H9 (cell line): Measurements from ENCODE around the gene ZMYND11. TPM values are rescaled to one million over a fixed set of nuclear protein-coding genes. Genes with fewer than 3 reads are reported as not detected.

Experiments
- DNase-seq: peaks from one replicate; pipeline ENCODE4 v3.0.0-alpha.2; 2017
- H2AFZ ChIP-seq: one replicate; pipeline ENCODE4 v1.6.1; 2013; ENCODE audit warnings: mild to moderate bottlenecking, low read length, control low read depth, moderate library complexity
- H2AK5ac ChIP-seq: 2 replicates; pipeline ENCODE4 v1.6.1; 2013; ENCODE audit warnings: low read length, control low read depth, mixed read lengths; ENCODE audit not compliant: insufficient read length
- H2BK120ac ChIP-seq: one replicate; pipeline ENCODE4 v1.6.1; 2013; ENCODE audit warnings: low read depth, mild to moderate bottlenecking, low read length, control low read depth, inconsistent platforms; ENCODE audit not compliant: poor library complexity, severe bottlenecking
- H2BK12ac ChIP-seq: 2 replicates; pipeline ENCODE4 v1.6.1; 2013; ENCODE audit warnings: low read length, control low read depth, mixed read lengths, low read depth; ENCODE audit not compliant: insufficient read length
- H2BK15ac ChIP-seq: 2 replicates; pipeline ENCODE4 v1.6.1; 2013; ENCODE audit warnings: low read depth, low read length, control low read depth
- H2BK20ac ChIP-seq: one replicate; pipeline ENCODE4 v1.6.1; 2013; ENCODE audit warnings: low read depth, mild to moderate bottlenecking, low read length, control low read depth, inconsistent platforms; ENCODE audit not compliant: poor library complexity, severe bottlenecking
- H2BK5ac ChIP-seq: 2 replicates; pipeline ENCODE4 v1.6.1; 2013; ENCODE audit warnings: low read length, control low read depth, mixed read lengths; ENCODE audit not compliant: insufficient read length
- H3K14ac ChIP-seq: 2 replicates; pipeline ENCODE4 v1.6.1; 2013; ENCODE audit warnings: low read length, control low read depth; ENCODE audit not compliant: insufficient read depth
- H3K18ac ChIP-seq: 2 replicates; pipeline ENCODE4 v1.6.1; 2013; ENCODE audit warnings: low read depth, mild to moderate bottlenecking, mixed read lengths, low read length, control low read depth; ENCODE audit not compliant: insufficient read length
- H3K23ac ChIP-seq: 2 replicates; pipeline ENCODE4 v1.6.1; 2013; ENCODE audit warnings: low read length, control low read depth, mixed read lengths, low read depth; ENCODE audit not compliant: insufficient read length
- H3K23me2 ChIP-seq: 2 replicates; pipeline ENCODE4 v1.6.1; 2013; ENCODE audit warnings: low read depth, mild to moderate bottlenecking, mixed read lengths, low read length, control low read depth; ENCODE audit not compliant: insufficient read length, poor library complexity, severe bottlenecking
- H3K27ac ChIP-seq: 2 replicates; pipeline ENCODE4 v1.5.1; 2013; ENCODE audit warnings: low read length, control low read depth, mixed read lengths, low read depth; ENCODE audit not compliant: insufficient read length
- H3K27me3 ChIP-seq: 2 replicates; pipeline ENCODE4 v1.6.1; 2013; ENCODE audit warnings: low read length, control low read depth, inconsistent platforms; ENCODE audit not compliant: insufficient read depth
- H3K4ac ChIP-seq: 2 replicates; pipeline ENCODE4 v1.6.1; 2013; ENCODE audit warnings: low read depth, mild to moderate bottlenecking, control low read depth, inconsistent platforms, low read length, moderate library complexity
- H3K4me1 ChIP-seq: 2 replicates; pipeline ENCODE4 v1.6.1; 2013; ENCODE audit warnings: low read length, control low read depth, inconsistent platforms; ENCODE audit not compliant: insufficient read depth
- H3K4me2 ChIP-seq: 2 replicates; pipeline ENCODE4 v1.6.1; 2013; ENCODE audit warnings: low read length, control low read depth, mixed read lengths; ENCODE audit not compliant: insufficient read length, insufficient read depth
- H3K56ac ChIP-seq: 2 replicates; pipeline ENCODE4 v1.6.1; 2013; ENCODE audit warnings: low read depth, mild to moderate bottlenecking, mixed read lengths, low read length, control low read depth; ENCODE audit not compliant: insufficient read length
- H3K79me1 ChIP-seq: 2 replicates; pipeline ENCODE4 v1.6.1; 2013; ENCODE audit warnings: low read depth, mild to moderate bottlenecking, moderate library complexity, low read length, control low read depth, inconsistent platforms; ENCODE audit not compliant: insufficient read depth, poor library complexity, severe bottlenecking
- H3K79me2 ChIP-seq: 2 replicates; pipeline ENCODE4 v1.6.1; 2013; ENCODE audit warnings: low read length, control low read depth, inconsistent platforms; ENCODE audit not compliant: insufficient read depth
- H3K9ac ChIP-seq: 2 replicates; pipeline ENCODE4 v1.6.1; 2013; ENCODE audit warnings: low read length, control low read depth, mixed read lengths; ENCODE audit not compliant: insufficient read length; ENCODE audit errors: extremely low read depth
- H3K9me3 ChIP-seq: one replicate; pipeline ENCODE4 v1.6.1; 2013; ENCODE audit warnings: low read depth, low read length, inconsistent platforms; ENCODE audit not compliant: control insufficient read depth
- H3T11ph ChIP-seq: one replicate; pipeline ENCODE4 v1.6.1; 2013; ENCODE audit warnings: mild to moderate bottlenecking, low read length, control low read depth, inconsistent platforms
- H4K20me1 ChIP-seq: one replicate; pipeline ENCODE4 v1.6.1; 2013; ENCODE audit not compliant: control insufficient read depth, insufficient read length, insufficient read depth
- H4K5ac ChIP-seq: 2 replicates; pipeline ENCODE4 v1.6.1; 2013; ENCODE audit warnings: low read depth, mild to moderate bottlenecking, mixed read lengths, low read length, control low read depth; ENCODE audit not compliant: insufficient read length
- H4K8ac ChIP-seq: replicated peaks from 2 replicates; pipeline ENCODE4 v1.6.1; 2013; ENCODE audit warnings: low read length, control low read depth, mixed read lengths, low read depth; ENCODE audit not compliant: insufficient read length
- H4K91ac ChIP-seq: 2 replicates; pipeline ENCODE4 v1.6.1; 2013; ENCODE audit warnings: low read depth, mild to moderate bottlenecking, moderate library complexity, mixed read lengths, low read length, control low read depth; ENCODE audit not compliant: insufficient read length
- H3K27ac Mint-ChIP-seq, 3 experiments: 2 replicates in 2 of 3; 3 replicates in 1 of 3; pipeline ENCODE4 v1.8.0; 2020 to 2021; ENCODE audit warnings: mixed read lengths in 3 of 3, mild to moderate bottlenecking in 1 of 3, moderate library complexity in 1 of 3
- H3K27me3 Mint-ChIP-seq: 2 replicates; pipeline ENCODE4 v1.8.0; 2021; ENCODE audit warnings: low read depth, mild to moderate bottlenecking, moderate library complexity, mixed read lengths
- H3K36me3 Mint-ChIP-seq, 3 experiments: 2 replicates in 2 of 3; 3 replicates in 1 of 3; pipeline ENCODE4 v1.8.0; 2020 to 2021; ENCODE audit warnings: low read depth in 3 of 3, mixed read lengths in 3 of 3; ENCODE audit not compliant: insufficient read depth in 1 of 3
- H3K4me1 Mint-ChIP-seq, 2 experiments: 2 replicates each; pipeline ENCODE4 v1.8.0; 2020; ENCODE audit warnings: mixed read lengths in 2 of 2
- H3K4me3 Mint-ChIP-seq, 2 experiments: 2 replicates in 1 of 2; 3 replicates in 1 of 2; pipeline ENCODE4 v1.8.0; 2020 to 2021; ENCODE audit warnings: mild to moderate bottlenecking in 2 of 2, mixed read lengths in 2 of 2, moderate library complexity in 1 of 2
- H3K9me3 Mint-ChIP-seq, 2 experiments: 2 replicates in 1 of 2; 3 replicates in 1 of 2; pipeline ENCODE4 v1.8.0; 2020; ENCODE audit warnings: mild to moderate bottlenecking in 2 of 2, mixed read lengths in 2 of 2, moderate library complexity in 1 of 2
- CTCF ChIP-seq: fragments of 200-600 bp; sonication (generic); conservative IDR thresholded peaks from 3 replicates; pipeline ENCODE4 v1.8.0; 2021; ENCODE audit warnings: antibody characterized with exemption, mild to moderate bottlenecking
- WGBS: extraction: QIAGEN DNeasy Blood & Tissue Kit; methylation state at CpG from one replicate; pipeline ENCODE4 v1.1.7; 2013; ENCODE audit warnings: missing lambda C conversion rate, low lambda C conversion rate, mixed read lengths; ENCODE audit not compliant: insufficient read length; ENCODE audit errors: extremely low coverage; 5-methylcytosine and 5-hydroxymethylcytosine counted together
- total RNA-seq: library from RNA; stranded (reverse); gene quantifications from 2 replicates; pipeline ENCODE4 v1.2.1, GENCODE V29; 2021

ZMYND11 gene
- total RNA-seq, 1 experiment from 2014 or later: 33.7 TPM

GRCh38 chr10:105806-106205, 29.4 kb upstream of the ZMYND11 start:
- Histone ChIP-seq H3K4me1 (no peaks in the 10 kb centered on the region), H3K4ac (no peak overlapping the region), H3K79me2 (no peaks in the 10 kb centered on the region), H4K5ac (no peak overlapping the region), H3T11ph (no peak overlapping the region), H4K20me1 (no peaks in the 10 kb centered on the region), H2AFZ (no peak overlapping the region), H4K91ac (no peak overlapping the region), H3K4me2 (no peak overlapping the region), H2AK5ac (no peak overlapping the region), H3K9me3 (no peaks in the 10 kb centered on the region), H3K9ac (no peak overlapping the region), H2BK20ac (no peak overlapping the region), H2BK5ac (no peak overlapping the region), H3K23me2 (no peaks in the 10 kb centered on the region), H4K8ac (no peak overlapping the region), H2BK120ac (no peak overlapping the region), H3K14ac (no peak overlapping the region), H2BK15ac (no peak overlapping the region), H3K23ac (no peak overlapping the region), H3K79me1 (no peaks in the 10 kb centered on the region), H3K18ac (no peak overlapping the region), H3K27ac (no peak overlapping the region), H2BK12ac (no peak overlapping the region), H3K56ac (no peak overlapping the region), H3K27me3 (no peaks in the 10 kb centered on the region)
- TF ChIP-seq CTCF: no peak
- Mint-ChIP-seq H3K4me1 (no peaks in the 10 kb centered on the region), H3K27ac (no peak overlapping the region), H3K9me3 (peaks cover 2 to 39% of the 10 kb centered on the region in 2 experiments; a peak in 3 of 5 replicates), H3K36me3 (no peaks in the 10 kb centered on the region), H3K4me3 (no peak overlapping the region), H3K27me3 (peaks cover 2% of the 10 kb centered on the region)
- WGBS: no CpG with 5 or more reads among the region's 4 CpGs
- no peak for DNase-seq
